Astrocyte of the cerebellum (primary cell): Measurements from ENCODE around the gene PLD5.

ENCODE experiments used
- DNase-seq: peaks from one replicate; pipeline ENCODE4 v3.0.0-alpha.2; 2011; ENCODE audit warnings: low read depth
- H3K4me3 ChIP-seq: 2 replicates; pipeline ENCODE4 v1.5.1; 2011; ENCODE audit warnings: mild to moderate bottlenecking, low read depth, low read length, moderate library complexity
- CTCF ChIP-seq: IDR thresholded peaks from 2 replicates; pipeline ENCODE4 v1.5.1; 2012; ENCODE audit warnings: low read length, low read depth, moderate library complexity, mild to moderate bottlenecking; ENCODE audit errors: missing control alignments
- in situ Hi-C: cut with HindIII; loops from 2 replicates; pipeline ENCODE4 v1.10.0; 2017; ENCODE audit warnings: low sequenced_read_pairs

Gene PLD5

GRCh38 chr1:242522304-242522945 lies 2.1 kb downstream of the PLD5 start:
- H3K4me3 ChIP-seq, result no peak overlapping the region
- no peak for TF ChIP-seq CTCF
- in situ Hi-C loops, result no loop called here
- DNase-seq, result no peak

- in situ Hi-C loops, result no loop called here
- no peak for TF ChIP-seq CTCF
- DNase-seq, result no peak
- no peak overlapping the region for H3K4me3 ChIP-seq
Observed at GRCh38 chr1:242515555-242515954, 8.9 kb downstream of the PLD5 start.

GRCh38 chr1:242506724-242507123 lies 17.8 kb downstream of the PLD5 start:
- in situ Hi-C loops, result no loop called here
- DNase-seq, result no peak
- no peak overlapping the region for H3K4me3 ChIP-seq
- TF ChIP-seq CTCF, result no peak

GRCh38 chr1:242489545-242489944 lies 35.0 kb downstream of the PLD5 start:
- no peak for TF ChIP-seq CTCF
- in situ Hi-C loops, result no loop called here
- DNase-seq, result no peak
- no peak overlapping the region for H3K4me3 ChIP-seq

- no peak for DNase-seq
- H3K4me3 ChIP-seq, result no peak overlapping the region
- TF ChIP-seq CTCF, result no peak
- in situ Hi-C loops, result loop anchor here (5.0 kb wide), 1 partner anchor 79 kb away; no protein-coding TSS in a partner anchor
Observed at GRCh38 chr1:242477944-242478343, 46.6 kb downstream of the PLD5 start.

GRCh38 chr1:242470774-242471173 lies 53.7 kb downstream of the PLD5 start:
- no peak overlapping the region for H3K4me3 ChIP-seq
- no peak for TF ChIP-seq CTCF
- no peak for DNase-seq
- in situ Hi-C loops, result loop anchor here (25.0 kb wide), 1 partner anchor 867 kb away; no protein-coding TSS in a partner anchor
